CD4-positive, alpha-beta T cell treated with Interleukin-17A for 1 hour (primary cell): Measurements from ENCODE around the gene SHMT2.

ENCODE experiments used
- DNase-seq: peaks from one replicate; pipeline ENCODE4 v3.0.0-alpha.2; 2020

SHMT2 gene

GRCh38 chr12:57229634-57230380, at the start of gene SHMT2:
SHMT2 (plus strand) TSS chr12:57229711; CDS start chr12:57229779, 68 bp downstream.
- DNase-seq: peak; percentile 94

DNA sequence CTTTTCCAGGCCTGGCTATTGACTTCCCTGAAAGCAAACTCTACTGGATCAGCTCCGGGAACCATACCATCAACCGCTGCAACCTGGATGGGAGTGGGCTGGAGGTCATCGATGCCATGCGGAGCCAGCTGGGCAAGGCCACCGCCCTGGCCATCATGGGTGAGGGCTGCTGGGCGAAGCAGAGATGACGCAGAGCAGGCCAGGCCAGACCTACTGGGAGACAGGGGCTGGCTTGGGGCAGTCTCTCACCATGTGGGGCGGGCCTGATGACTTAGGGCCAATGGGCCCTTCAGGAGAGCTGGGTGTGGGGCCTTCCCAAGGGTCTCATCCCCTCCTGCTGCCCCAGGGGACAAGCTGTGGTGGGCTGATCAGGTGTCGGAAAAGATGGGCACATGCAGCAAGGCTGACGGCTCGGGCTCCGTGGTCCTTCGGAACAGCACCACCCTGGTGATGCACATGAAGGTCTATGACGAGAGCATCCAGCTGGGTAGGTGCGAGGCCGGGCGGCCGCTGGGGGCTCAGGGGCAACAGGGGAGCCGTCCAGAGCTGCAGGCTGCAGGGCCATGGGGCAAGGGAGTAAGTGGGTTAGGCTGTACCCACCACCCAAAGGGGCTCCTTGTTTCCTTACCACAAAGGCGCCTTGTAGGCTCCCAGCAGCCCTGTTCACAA, 49.1 kb upstream of the SHMT2 start:
- DNase-seq: no peak

DNA sequence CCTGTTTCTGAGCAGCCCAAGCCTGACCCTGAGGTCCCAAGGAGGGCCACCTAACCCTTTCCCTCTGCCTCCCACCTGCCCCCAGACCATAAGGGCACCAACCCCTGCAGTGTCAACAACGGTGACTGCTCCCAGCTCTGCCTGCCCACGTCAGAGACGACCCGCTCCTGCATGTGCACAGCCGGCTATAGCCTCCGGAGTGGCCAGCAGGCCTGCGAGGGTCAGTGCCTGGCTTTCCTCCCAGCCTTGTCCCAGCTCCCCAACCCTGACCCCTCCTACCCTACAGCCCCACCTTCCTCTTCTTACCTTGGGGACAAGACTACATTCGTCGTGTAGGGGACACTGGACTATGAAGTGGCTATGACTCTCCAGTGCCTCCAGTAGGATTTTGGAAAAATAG, 48.4 kb upstream of the SHMT2 start:
- DNase-seq: no peak

DNA sequence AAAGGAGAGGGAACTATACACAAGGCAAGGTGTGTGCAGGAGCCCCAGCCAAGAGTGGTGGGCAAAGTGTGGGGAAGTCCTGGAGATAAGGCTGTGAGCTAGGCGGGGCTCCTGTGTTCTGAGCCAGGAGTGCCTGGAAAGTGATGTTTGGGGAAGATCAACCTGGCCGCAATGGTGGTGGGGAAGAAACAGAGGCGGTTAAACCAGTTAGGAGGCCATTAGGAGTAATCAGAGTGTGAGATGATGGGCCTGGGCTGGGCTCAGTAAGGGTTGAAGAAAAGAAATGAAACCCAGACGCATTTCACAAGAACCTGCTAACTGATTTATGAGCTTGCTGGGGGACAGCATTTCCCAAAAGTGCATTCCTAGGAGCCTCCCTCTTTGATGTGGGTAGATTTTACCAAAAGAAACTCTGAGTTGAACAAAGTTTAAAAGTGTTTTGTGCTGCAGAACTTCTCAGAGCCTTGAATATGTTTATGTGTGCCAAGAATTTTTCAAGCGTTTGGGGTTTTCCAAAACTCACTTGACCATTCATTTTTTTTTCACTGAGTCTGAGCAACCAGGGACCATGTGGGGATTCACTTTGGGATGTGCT, 47.9 kb upstream of the SHMT2 start:
- no peak for DNase-seq

GRCh38 chr12:57182918-57183575, 46.5 kb upstream of the SHMT2 start:
- peak; percentile 79 for DNase-seq

DNA sequence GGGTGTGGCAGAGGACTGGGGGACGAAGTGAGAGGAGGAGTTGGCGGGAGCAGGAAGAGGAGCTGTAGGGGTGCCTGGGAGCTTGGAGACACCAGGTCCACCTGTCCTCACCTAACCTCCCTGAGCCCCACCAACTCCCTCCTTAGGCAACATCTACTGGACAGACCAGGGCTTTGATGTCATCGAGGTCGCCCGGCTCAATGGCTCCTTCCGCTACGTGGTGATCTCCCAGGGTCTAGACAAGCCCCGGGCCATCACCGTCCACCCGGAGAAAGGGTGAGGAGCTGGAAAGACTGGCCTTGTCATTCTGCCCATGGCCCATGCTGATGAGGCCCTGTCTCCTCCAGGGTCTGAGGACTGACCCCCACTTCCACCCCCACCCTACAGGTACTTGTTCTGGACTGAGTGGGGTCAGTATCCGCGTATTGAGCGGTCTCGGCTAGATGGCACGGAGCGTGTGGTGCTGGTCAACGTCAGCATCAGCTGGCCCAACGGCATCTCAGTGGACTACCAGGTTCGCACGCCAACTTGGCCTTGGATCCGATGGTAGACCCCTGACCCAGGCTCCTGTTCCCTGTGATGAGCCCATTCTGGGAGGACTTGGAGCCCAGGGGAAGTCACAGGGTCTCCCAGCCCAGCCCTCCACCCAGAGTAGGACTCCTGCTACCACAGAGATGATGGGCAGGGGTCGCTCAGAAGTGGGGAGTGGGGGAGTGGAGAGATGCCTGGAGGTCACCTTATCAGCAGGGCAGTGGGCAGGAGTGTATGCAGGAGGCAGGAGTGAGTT, 45.4 kb upstream of the SHMT2 start:
- DNase-seq: no peak

DNA sequence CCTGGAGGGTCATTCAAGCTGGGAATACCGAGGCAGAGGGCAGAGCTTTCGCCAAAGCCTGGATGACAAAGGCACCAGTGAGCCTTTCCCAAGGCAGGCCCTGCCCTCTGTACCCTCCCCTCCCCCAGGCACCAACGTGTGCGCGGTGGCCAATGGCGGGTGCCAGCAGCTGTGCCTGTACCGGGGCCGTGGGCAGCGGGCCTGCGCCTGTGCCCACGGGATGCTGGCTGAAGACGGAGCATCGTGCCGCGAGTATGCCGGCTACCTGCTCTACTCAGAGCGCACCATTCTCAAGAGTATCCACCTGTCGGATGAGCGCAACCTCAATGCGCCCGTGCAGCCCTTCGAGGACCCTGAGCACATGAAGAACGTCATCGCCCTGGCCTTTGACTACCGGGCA, 44.1 kb upstream of the SHMT2 start:
- no peak for DNase-seq

- no peak for DNase-seq
These were observed 43.5 kb upstream of the SHMT2 start for GRCh38 chr12:57185906-57186508.

GRCh38 chr12:57187222-57188089, 42.1 kb upstream of the SHMT2 start:
- DNase-seq: no peak

DNA sequence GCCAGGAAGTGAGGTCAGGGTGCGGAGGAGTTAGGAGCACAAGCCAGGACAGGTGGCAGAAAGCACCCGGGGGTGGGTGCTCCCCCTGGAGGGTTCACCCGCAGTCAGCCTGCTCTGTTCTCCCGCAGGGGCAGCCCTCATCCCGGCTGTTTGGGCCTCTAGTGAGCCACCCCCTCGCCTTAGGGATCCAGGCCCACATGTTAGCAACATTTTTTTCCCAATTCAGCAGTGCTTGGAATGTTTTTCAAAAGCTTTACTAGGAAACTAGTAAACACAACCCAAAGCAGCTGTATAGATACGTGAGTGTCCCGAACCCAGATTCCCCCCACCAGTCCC, 41.5 kb upstream of the SHMT2 start:
- no peak for DNase-seq

DNA sequence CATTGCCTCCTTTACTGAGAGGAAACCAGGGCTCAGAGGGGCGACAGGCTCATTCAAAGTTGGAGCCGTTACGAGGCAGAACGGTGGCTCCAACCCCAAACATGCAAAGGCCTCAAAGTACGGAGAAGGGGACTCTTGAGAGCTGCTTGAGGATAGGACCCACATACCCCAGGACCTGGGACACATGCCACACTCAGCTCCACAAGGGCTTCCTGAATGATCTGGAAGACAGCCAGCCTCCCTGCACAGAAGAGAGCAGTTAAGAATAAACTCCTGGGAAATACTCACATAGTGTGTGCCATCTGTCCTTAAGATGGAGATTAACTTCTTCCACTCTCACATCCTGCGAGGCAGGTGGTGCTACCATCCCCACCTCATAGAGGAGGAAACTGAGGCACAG, 39.5 kb upstream of the SHMT2 start:
- no peak for DNase-seq

- DNase-seq: no peak
These were observed 38.7 kb upstream of the SHMT2 start for GRCh38 chr12:57190821-57191220.

DNA sequence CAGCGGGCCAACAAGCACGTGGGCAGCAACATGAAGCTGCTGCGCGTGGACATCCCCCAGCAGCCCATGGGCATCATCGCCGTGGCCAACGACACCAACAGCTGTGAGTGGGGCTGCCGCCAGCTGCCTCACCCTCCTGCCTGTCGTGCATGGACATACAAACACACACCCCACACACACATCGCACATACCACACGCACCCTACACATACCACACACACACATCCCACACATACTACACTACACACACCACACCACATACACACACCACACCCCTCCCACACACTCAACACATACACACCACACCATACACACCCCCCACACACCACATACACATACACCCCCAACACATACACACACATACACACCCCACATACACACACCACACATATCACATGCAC, 38.1 kb upstream of the SHMT2 start:
- DNase-seq: no peak

- DNase-seq: no peak
These were observed 36.6 kb upstream of the SHMT2 start for GRCh38 chr12:57192920-57193319.

DNA sequence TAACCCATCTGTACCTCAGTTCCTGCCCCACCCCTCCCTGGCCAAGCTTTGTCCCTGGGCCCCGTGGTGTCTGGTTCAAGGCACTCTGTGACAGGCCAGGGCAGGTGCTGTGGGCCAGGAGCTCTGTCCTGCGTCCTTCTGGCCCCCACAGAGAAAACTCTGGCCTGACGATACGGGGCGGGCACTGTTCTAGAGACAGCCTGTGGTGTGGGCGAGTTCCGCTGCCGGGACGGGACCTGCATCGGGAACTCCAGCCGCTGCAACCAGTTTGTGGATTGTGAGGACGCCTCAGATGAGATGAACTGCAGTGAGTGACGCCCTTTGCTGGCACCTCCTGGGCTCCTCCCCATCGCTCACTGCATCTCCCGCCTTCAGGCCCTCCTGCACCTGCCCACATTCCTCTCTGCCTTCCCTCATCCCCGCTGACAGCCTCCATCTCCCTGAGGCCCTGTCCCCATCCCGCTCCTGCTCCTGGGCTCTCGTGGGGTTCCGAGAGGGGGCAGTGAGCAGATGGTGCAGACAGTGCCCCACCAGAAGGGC, 35.7 kb upstream of the SHMT2 start:
- DNase-seq: no peak

DNA sequence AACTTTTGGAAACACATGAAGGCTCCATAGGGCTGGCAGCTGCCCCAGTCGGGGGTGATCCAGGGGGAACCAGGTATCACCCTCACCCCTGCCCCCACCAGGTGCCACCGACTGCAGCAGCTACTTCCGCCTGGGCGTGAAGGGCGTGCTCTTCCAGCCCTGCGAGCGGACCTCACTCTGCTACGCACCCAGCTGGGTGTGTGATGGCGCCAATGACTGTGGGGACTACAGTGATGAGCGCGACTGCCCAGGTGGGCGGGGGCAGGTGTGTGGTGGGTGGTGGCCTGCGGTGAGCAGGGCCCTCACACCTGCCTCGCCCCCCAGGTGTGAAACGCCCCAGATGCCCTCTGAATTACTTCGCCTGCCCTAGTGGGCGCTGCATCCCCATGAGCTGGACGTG, 35.3 kb upstream of the SHMT2 start:
- DNase-seq: no peak

DNA sequence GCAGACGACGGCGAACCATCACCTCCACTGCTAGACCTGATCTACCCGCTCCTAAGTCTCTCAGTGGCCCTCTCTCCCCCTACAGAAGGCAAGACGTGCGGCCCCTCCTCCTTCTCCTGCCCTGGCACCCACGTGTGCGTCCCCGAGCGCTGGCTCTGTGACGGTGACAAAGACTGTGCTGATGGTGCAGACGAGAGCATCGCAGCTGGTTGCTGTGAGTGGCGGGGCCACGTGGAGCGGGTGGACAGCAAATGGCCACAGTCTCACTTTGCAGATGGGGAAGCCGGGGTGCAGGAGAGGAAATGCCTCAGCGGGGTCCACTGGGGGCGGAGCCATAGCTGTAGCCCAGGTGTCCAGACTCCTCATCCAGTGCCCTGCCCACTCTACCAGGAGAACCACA, 34.3 kb upstream of the SHMT2 start:
- DNase-seq: no peak

GRCh38 chr12:57195611-57196371, 33.7 kb upstream of the SHMT2 start:
- DNase-seq: no peak

DNA sequence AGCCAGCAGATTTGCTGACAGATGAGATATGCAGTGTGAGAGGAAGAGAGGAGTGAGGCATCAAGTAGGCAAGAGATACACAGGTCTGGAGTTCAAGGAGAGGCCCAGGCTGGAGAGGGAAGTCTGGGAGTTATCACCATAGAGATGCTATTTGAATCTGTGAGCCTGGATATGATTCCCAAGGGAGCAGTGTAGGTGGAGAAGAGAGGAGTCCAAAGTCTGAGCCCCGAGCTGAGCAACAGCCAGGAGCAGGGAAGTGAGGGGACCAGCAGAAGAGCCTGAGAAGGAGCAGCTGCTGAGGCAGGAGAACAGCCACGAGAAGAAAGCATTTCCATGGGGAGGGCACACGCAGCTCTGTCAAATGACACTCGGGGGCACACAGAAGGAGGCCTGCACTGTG, 33.1 kb upstream of the SHMT2 start:
- DNase-seq: no peak

DNA sequence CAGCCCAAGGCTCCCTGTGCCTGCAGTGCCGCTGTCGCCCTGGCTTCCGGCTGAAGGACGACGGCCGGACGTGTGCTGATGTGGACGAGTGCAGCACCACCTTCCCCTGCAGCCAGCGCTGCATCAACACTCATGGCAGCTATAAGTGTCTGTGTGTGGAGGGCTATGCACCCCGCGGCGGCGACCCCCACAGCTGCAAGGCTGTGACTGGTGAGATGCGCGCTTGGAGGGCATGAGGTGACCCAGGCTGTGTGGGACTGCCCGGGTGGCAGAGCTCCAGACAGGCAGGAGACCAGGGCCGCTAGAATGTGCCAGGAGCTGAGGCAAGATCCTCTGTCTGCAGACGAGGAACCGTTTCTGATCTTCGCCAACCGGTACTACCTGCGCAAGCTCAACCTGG, 32.6 kb upstream of the SHMT2 start:
- no peak for DNase-seq

DNA sequence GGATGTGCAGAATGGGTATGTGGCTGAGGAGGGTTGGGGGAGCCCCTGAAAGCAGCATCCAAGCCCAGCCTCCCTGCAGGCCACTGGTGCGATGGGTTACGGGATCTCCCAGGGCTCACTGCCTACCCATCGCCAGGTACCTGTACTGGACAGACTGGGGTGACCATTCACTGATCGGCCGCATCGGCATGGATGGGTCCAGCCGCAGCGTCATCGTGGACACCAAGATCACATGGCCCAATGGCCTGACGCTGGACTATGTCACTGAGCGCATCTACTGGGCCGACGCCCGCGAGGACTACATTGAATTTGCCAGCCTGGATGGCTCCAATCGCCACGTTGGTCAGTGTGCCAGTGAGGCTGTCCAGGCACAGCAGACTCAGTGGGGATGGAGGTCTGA, 31.2 kb upstream of the SHMT2 start:
- DNase-seq: no peak
